ENCODE results near the gene SBNO1. TPM values are rescaled to one million over a fixed set of nuclear protein-coding genes. Genes with fewer than 3 reads are reported as not detected.
A peak's percentile ranks its signal among the peaks of the same experiment; 100 is the strongest.

The SBNO1 gene
- total RNA-seq, 1 experiment from 2014 or later, result 23.3 TPM

DNA sequence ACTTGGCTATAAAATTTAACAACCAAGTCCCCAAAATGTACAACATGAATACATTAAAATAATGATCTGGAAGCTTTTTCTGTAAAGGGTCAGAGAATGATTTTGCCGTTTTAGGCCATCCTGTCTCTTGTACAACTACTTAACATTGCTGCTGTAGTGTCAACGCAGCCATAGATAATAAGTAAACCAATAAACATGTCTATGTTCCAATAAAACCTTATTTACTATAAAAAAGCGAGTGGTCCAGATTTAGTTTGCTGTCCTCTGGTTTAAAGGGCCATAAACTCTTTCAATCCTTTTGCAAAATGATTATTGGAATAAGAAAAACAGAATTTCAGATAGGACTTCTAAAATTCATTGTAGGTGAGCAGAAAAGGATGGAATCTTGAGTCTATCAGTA is 29.2 kb downstream of the SBNO1 start:
- no peaks in the 10 kb centered on the region for H3K9me3 ChIP-seq (ENCODE audit: low read length)
- TF ChIP-seq, protein P1, sequence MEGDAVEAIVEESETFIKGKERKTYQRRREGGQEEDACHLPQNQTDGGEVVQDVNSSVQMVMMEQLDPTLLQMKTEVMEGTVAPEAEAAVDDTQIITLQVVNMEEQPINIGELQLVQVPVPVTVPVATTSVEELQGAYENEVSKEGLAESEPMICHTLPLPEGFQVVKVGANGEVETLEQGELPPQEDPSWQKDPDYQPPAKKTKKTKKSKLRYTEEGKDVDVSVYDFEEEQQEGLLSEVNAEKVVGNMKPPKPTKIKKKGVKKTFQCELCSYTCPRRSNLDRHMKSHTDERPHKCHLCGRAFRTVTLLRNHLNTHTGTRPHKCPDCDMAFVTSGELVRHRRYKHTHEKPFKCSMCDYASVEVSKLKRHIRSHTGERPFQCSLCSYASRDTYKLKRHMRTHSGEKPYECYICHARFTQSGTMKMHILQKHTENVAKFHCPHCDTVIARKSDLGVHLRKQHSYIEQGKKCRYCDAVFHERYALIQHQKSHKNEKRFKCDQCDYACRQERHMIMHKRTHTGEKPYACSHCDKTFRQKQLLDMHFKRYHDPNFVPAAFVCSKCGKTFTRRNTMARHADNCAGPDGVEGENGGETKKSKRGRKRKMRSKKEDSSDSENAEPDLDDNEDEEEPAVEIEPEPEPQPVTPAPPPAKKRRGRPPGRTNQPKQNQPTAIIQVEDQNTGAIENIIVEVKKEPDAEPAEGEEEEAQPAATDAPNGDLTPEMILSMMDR (conservative IDR thresholded peaks at IDR 0.05; ENCODE audit: low read depth, low read length), result no peak
- TF ChIP-seq EZH2 (IDR thresholded peaks at IDR 0.05; ENCODE audit: low read length, unreplicated experiment), result no peak
- no peak for TF ChIP-seq EZH2phosphoT487 (IDR thresholded peaks at IDR 0.05; ENCODE audit: borderline replicate concordance, low read length)
- peaks cover 3% of the 10 kb centered on the region; the same call in 1 of the 2 replicates for H3K4me1 ChIP-seq (ENCODE audit: insufficient read depth, low read length)
- POLR2A ChIA-PET (ENCODE audit: unreplicated experiment), result no interaction called here
- no peaks in the 10 kb centered on the region for H3K9me2 ChIP-seq (replicated peaks; ENCODE audit: low read length)
- no peak overlapping the region for H3K4me3 ChIP-seq (ENCODE audit: low read length)
- BruUV-seq (replicated peaks), result no TSS peak
- no peaks in the 10 kb centered on the region for H3K27me3 ChIP-seq (ENCODE audit: low read length)
- H3K79me2 ChIP-seq (ENCODE audit: low read length), result no peaks in the 10 kb centered on the region
- intact Hi-C loops (cut with micrococcal nuclease), result no loop called here
- no peak overlapping the region for H2AFZ ChIP-seq (ENCODE audit: low read length)
- H3F3A ChIP-seq (ENCODE audit: low read length, unreplicated experiment), result no peaks in the 10 kb centered on the region
- ATAC-seq (peak; percentile 24; the same call in 1 of the 2 replicates), DNase-seq (no peak)
- H4K20me1 ChIP-seq (ENCODE audit: low read length), result no peaks in the 10 kb centered on the region
- CTCF ChIA-PET, result no interaction called here
- H3K36me3 ChIP-seq (ENCODE audit: low read depth, low read length), result peaks cover 30% of the 10 kb centered on the region
- no peak overlapping the region for H3K9ac ChIP-seq (ENCODE audit: low read length)
- no peak overlapping the region for H3K4me2 ChIP-seq (ENCODE audit: low read length)
- H3K27ac ChIP-seq (ENCODE audit: low read length), result no peak overlapping the region

DNA sequence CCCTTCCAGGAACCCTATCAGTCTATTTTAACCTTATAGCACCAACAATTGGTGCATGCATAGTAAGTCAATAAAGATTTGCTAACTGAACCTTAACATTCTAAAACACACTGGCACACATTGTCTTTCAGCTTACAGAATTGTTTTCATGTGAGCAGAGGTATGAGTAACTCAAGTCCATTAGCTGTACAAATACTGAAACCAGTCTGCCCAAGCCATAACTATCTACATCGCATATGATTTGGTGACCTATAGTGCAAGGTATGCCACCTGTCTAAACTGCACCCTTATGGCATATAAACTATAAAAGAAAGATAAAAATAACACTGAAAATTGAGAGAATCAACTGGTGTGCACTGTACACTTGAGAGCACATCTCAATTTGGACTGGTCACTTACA is 34.8 kb downstream of the SBNO1 start:
- CTCF ChIA-PET, result no interaction called here

DNA sequence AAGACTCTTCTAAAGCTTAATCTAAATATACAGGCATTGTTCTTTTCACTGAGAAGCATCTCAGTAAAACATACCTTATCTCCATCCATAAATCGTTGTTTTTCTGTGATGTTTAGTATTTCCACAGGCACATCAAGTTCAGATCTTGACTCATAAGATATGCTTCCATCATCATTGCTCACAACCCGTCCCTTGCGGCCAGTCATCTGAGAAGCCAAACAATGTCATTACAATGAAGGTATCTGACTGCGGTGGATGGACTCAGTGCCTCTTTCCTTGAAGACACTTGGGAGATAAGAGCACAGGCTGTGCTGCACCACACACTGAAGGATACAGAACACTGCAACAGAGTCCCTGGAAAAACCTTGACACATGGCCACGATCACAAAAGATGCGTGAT is 44.8 kb downstream of the SBNO1 start:
- Histone ChIP-seq H2AFZ (ENCODE audit: low read length) (no peak overlapping the region), H3F3A (ENCODE audit: low read length, unreplicated experiment) (peaks cover 4% of the 10 kb centered on the region), H3K27ac (ENCODE audit: low read length) (no peak overlapping the region), H4K20me1 (ENCODE audit: low read length) (no peaks in the 10 kb centered on the region), H3K36me3 (ENCODE audit: low read depth, low read length) (peaks cover 70% of the 10 kb centered on the region), H3K79me2 (ENCODE audit: low read length) (no peaks in the 10 kb centered on the region), H3K27me3 (ENCODE audit: low read length) (no peaks in the 10 kb centered on the region), H3K9me3 (ENCODE audit: low read length) (no peaks in the 10 kb centered on the region), H3K4me2 (ENCODE audit: low read length) (no peak overlapping the region), H3K4me3 (ENCODE audit: low read length) (no peak overlapping the region), H3K9me2 (replicated peaks; ENCODE audit: low read length) (no peaks in the 10 kb centered on the region), H3K4me1 (ENCODE audit: insufficient read depth, low read length) (no peaks in the 10 kb centered on the region), H3K9ac (ENCODE audit: low read length) (no peak overlapping the region)
- ATAC-seq (no peak), DNase-seq (no peak)
- ChIA-PET CTCF (no interaction called here), POLR2A (ENCODE audit: unreplicated experiment) (no interaction called here)
- intact Hi-C loops (cut with micrococcal nuclease), result no loop called here
- no TSS peak for BruUV-seq (replicated peaks)
- TF ChIP-seq EZH2phosphoT487 (IDR thresholded peaks at IDR 0.05; ENCODE audit: borderline replicate concordance, low read length) (no peak), EZH2 (IDR thresholded peaks at IDR 0.05; ENCODE audit: low read length, unreplicated experiment) (no peak)
- TF ChIP-seq, protein P1 (conservative IDR thresholded peaks at IDR 0.05; ENCODE audit: low read depth, low read length), result no peak

More for the DNA sequence above, 34.8 kb downstream of the SBNO1 start:
- BruUV-seq (replicated peaks), result no TSS peak
- H3K79me2 ChIP-seq (ENCODE audit: low read length), result no peaks in the 10 kb centered on the region
- no peak overlapping the region for H3K4me2 ChIP-seq (ENCODE audit: low read length)
- no peak overlapping the region for H2AFZ ChIP-seq (ENCODE audit: low read length)
- peaks cover 59% of the 10 kb centered on the region for H3K36me3 ChIP-seq (ENCODE audit: low read depth, low read length)
- DNase-seq (peak; percentile 23), ATAC-seq (peak; percentile 88)
- peaks cover 9% of the 10 kb centered on the region; the same call in 1 of the 2 replicates for H3K4me1 ChIP-seq (ENCODE audit: insufficient read depth, low read length)
- 0 out of 2 replicates have a peak overlapping the region, but pooled peaks have one; percentile 4 for H3K27ac ChIP-seq (ENCODE audit: low read length)
- no peak overlapping the region for H3K9ac ChIP-seq (ENCODE audit: low read length)
- POLR2A ChIA-PET (ENCODE audit: unreplicated experiment), result no interaction called here
- no peaks in the 10 kb centered on the region for H3K9me2 ChIP-seq (replicated peaks; ENCODE audit: low read length)
- TF ChIP-seq EZH2phosphoT487 (IDR thresholded peaks at IDR 0.05; ENCODE audit: borderline replicate concordance, low read length) (no peak), EZH2 (IDR thresholded peaks at IDR 0.05; ENCODE audit: low read length, unreplicated experiment) (no peak)
- TF ChIP-seq, protein P1 (conservative IDR thresholded peaks at IDR 0.05; ENCODE audit: low read depth, low read length), result no peak
- H3F3A ChIP-seq (ENCODE audit: low read length, unreplicated experiment), result no peaks in the 10 kb centered on the region
- no peaks in the 10 kb centered on the region for H4K20me1 ChIP-seq (ENCODE audit: low read length)
- intact Hi-C loops (cut with micrococcal nuclease), result no loop called here
- H3K4me3 ChIP-seq (ENCODE audit: low read length), result no peak overlapping the region
- no peaks in the 10 kb centered on the region for H3K27me3 ChIP-seq (ENCODE audit: low read length)
- H3K9me3 ChIP-seq (ENCODE audit: low read length), result no peaks in the 10 kb centered on the region
